Measurements from ENCODE around the gene SERTAD1.
A peak's percentile ranks its signal among the peaks of the same experiment; 100 is the strongest.

DNA sequence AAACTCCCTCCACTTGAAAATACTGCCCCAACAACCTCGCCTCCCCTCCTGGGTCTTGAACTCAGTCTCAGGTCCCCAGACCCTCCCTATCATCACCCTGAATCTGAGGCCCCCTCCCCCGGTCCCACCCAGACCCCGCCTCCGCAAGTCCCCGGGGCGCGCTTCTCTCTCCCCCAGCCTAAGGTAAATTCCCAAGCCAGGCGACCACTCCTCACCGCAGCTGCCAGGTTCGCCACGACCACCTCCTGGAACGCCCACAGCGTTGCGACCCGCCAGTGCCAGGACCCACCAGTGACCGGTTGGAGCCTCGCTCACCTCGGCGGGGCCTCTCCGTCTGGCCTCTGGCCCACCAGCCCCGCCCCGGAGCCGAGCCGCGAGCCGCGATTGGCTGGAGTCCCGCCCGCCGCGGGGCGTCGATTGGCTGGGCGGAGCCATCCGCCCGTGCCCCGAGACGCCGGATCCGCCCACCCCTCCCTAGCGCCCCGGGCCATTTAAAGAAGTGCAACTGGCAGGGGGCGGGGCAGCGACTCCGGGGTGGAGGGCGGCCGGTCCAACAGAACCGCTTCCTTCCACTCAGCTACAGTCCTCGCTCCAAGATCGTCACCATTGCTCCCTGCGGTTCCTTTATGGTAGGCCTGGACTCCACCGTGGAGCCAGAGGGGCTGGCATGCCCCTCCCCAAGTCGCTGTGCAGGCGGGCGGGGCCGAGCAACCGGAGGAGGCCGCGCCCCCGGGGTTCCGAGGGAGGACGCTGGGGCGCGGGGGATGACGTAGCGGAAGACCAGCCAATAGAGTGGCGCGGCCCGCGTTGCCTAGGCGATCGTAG lies 18.4 kb upstream of the SERTAD1 start, which contains the start of gene SERTAD3:
- peak; percentile 82 to 97 for TF ChIP-seq POLR2AphosphoS5 (IDR thresholded peaks at IDR 0.05; ENCODE audit: insufficient read depth in 1 of 2, low read depth in 1 of 2)
- TF ChIP-seq, protein P1, sequence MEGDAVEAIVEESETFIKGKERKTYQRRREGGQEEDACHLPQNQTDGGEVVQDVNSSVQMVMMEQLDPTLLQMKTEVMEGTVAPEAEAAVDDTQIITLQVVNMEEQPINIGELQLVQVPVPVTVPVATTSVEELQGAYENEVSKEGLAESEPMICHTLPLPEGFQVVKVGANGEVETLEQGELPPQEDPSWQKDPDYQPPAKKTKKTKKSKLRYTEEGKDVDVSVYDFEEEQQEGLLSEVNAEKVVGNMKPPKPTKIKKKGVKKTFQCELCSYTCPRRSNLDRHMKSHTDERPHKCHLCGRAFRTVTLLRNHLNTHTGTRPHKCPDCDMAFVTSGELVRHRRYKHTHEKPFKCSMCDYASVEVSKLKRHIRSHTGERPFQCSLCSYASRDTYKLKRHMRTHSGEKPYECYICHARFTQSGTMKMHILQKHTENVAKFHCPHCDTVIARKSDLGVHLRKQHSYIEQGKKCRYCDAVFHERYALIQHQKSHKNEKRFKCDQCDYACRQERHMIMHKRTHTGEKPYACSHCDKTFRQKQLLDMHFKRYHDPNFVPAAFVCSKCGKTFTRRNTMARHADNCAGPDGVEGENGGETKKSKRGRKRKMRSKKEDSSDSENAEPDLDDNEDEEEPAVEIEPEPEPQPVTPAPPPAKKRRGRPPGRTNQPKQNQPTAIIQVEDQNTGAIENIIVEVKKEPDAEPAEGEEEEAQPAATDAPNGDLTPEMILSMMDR (IDR thresholded peaks at IDR 0.05), result no peak

All from vagina (tissue), 2 donors.